Vagina (tissue), 2 donors: ENCODE data around the gene KLHL3.

ENCODE experiments used
- POLR2A ChIP-seq, 2 donors: fragments of 450-650 bp; IDR thresholded peaks; one replicate each; pipeline ENCODE4 v1.6.1; 2017; ENCODE audit warnings: antibody characterized with exemption in 2 of 2, mild to moderate bottlenecking in 2 of 2, moderate library complexity in 2 of 2
- POLR2AphosphoS5 ChIP-seq, 2 donors: sonication (generic); formaldehyde crosslinking; IDR thresholded peaks; one replicate each; pipeline ENCODE4 v1.9.0; 2017; ENCODE audit warnings: antibody characterized with exemption in 2 of 2, mild to moderate bottlenecking in 2 of 2, low read depth in 1 of 2; ENCODE audit not compliant: insufficient read depth in 1 of 2
- TF ChIP-seq, protein P1 (sequence below), 3 experiments: fragments of 450-650 bp in 2 of 3; fragments of 200-600 bp in 1 of 3; sonication (generic) in 1 of 3; IDR thresholded peaks; one replicate each; pipeline ENCODE4 v1.5.1; 2017 to 2019; ENCODE audit warnings: antibody characterized with exemption in 3 of 3, mild to moderate bottlenecking in 2 of 3, moderate library complexity in 2 of 3

DNA sequence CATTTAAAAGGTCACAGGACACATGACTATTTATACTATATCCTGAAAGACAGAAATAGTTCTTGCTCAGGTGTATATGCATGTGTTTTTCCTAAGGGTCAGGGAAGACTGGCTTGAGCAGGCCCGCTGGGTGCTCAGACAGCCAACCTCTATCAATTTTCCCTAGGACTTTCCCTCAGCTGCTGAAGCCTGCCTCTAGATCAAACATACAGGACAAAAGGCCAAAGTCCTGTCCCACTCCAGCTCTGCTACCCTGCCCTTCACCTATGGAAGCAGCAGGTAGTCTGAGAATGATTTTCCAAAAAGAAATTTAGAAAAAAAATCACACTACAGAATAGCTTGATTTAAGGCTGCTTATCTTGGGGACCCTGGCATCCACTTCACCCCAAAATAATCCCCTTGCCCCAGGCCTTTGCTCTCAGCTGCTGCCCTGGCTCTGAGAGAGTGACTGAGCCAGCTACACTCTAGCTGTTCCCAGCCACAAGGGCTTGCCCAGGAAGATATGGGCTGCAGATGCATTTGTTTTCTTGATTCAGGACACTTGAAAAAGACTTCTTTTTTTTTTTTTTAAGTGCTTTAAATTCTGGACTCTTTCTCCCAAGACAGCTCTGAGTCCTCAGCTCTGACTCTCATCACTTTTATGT is 42.5 kb downstream of the KLHL3 start:
- TF ChIP-seq, protein P1, sequence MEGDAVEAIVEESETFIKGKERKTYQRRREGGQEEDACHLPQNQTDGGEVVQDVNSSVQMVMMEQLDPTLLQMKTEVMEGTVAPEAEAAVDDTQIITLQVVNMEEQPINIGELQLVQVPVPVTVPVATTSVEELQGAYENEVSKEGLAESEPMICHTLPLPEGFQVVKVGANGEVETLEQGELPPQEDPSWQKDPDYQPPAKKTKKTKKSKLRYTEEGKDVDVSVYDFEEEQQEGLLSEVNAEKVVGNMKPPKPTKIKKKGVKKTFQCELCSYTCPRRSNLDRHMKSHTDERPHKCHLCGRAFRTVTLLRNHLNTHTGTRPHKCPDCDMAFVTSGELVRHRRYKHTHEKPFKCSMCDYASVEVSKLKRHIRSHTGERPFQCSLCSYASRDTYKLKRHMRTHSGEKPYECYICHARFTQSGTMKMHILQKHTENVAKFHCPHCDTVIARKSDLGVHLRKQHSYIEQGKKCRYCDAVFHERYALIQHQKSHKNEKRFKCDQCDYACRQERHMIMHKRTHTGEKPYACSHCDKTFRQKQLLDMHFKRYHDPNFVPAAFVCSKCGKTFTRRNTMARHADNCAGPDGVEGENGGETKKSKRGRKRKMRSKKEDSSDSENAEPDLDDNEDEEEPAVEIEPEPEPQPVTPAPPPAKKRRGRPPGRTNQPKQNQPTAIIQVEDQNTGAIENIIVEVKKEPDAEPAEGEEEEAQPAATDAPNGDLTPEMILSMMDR (IDR thresholded peaks at IDR 0.05), result no peak
- TF ChIP-seq POLR2A (IDR thresholded peaks at IDR 0.05) (no peak), POLR2AphosphoS5 (IDR thresholded peaks at IDR 0.05; ENCODE audit: insufficient read depth in 1 of 2, low read depth in 1 of 2) (no peak)
